ENCODE data around the gene HHAT. TPM values are rescaled to one million over a fixed set of nuclear protein-coding genes. Genes with fewer than 3 reads are reported as not detected.

Gene HHAT
- total and polyA plus RNA-seq, 2 of the 13 experiments (the other 11 are each of a cell fraction or from before 2014, with no cell fraction given), result 2.6 to 4.9 TPM

- no peaks in the 10 kb centered on the region for H3K9me3 ChIP-seq (ENCODE audit: low read length)
- no peaks in the 10 kb centered on the region for H3K4me1 ChIP-seq (ENCODE audit: insufficient read depth, low read length)
- no peaks in the 10 kb centered on the region for H3K36me3 ChIP-seq (replicated peaks in 1 of 2; ENCODE audit: control insufficient read depth in 1 of 2, insufficient read depth in 2 of 2, low read length in 2 of 2)
- FAIRE-seq (no peak), ATAC-seq (no peak), DNase-seq (ENCODE audit: low spot score) (no peak)
- intact Hi-C loops (cut with micrococcal nuclease; ENCODE audit: unreplicated experiment) (no loop called here), in situ Hi-C loops (cut with HindIII; ENCODE audit: extremely low pct_ligation_motif_present, low pct_unique_long_range_greater_than_20kb) (no loop called here)
- H3K9ac ChIP-seq (ENCODE audit: insufficient read depth, low read depth, low read length), result no peak overlapping the region
- no peaks in the 10 kb centered on the region for H3K79me2 ChIP-seq (ENCODE audit: insufficient read depth, low read length)
- no peak overlapping the region for H3K4me3 ChIP-seq (replicated peaks in 1 of 3; ENCODE audit: insufficient read depth in 1 of 3, low read depth in 2 of 3, low read length in 3 of 3)
- H4K20me1 ChIP-seq (ENCODE audit: insufficient read depth, low read length), result no peaks in the 10 kb centered on the region
- H3K27me3 ChIP-seq (ENCODE audit: control insufficient read depth in 1 of 2, insufficient read depth in 2 of 2, low read length in 2 of 2), result no peaks in the 10 kb centered on the region
- POLR2A ChIA-PET, result no interaction called here
- WGBS (ENCODE audit: low lambda C conversion rate), result 3% methylated on average over 4 of the region's 5 CpGs
- no peak for TF ChIP-seq BHLHE40 (IDR thresholded peaks at IDR 0.05; ENCODE audit: low read length)
- no peak for TF ChIP-seq ZBTB20 (CRISPR knock-in tag; IDR thresholded peaks at IDR 0.05; ENCODE audit: borderline replicate concordance, low read depth)
- TF ChIP-seq RAD51 (IDR thresholded peaks at IDR 0.05; ENCODE audit: borderline replicate concordance), result no peak
- no peak for TF ChIP-seq PLSCR1 (CRISPR knock-in tag; IDR thresholded peaks at IDR 0.05; ENCODE audit: borderline replicate concordance)
- TF ChIP-seq BRF2 (CRISPR knock-in tag; IDR thresholded peaks at IDR 0.05), result no peak
- TF ChIP-seq IKZF4 (CRISPR knock-in tag; IDR thresholded peaks at IDR 0.05; ENCODE audit: borderline replicate concordance, low read depth, not compliant biosample characterization), result no peak
- TF ChIP-seq ZFP37 (CRISPR knock-in tag; IDR thresholded peaks at IDR 0.05; ENCODE audit: borderline replicate concordance), result no peak
- H3K27ac ChIP-seq (ENCODE audit: extremely low read length, insufficient read depth, low read length), result no peak overlapping the region
- no peak overlapping the region for H2AFZ ChIP-seq (ENCODE audit: low read length)
- no TSS peak for BruUV-seq (replicated peaks)
- no peak overlapping the region for H3K4me2 ChIP-seq (ENCODE audit: low read depth, low read length)
- CTCF ChIA-PET (ENCODE audit: low intra/inter-chr PET ratio, low total read pairs), result no interaction called here
Measured at GRCh38 chr1:210698661-210699060, 370.0 kb downstream of the HHAT start.

- intact Hi-C loops (cut with micrococcal nuclease; ENCODE audit: unreplicated experiment) (no loop called here), in situ Hi-C loops (cut with HindIII; ENCODE audit: extremely low pct_ligation_motif_present, low pct_unique_long_range_greater_than_20kb) (loop anchor here (10.0 kb wide), 1 partner anchor 435 kb away; the partner anchor contains the start of gene KCNH1)
- TF ChIP-seq KLF15 (CRISPR knock-in tag; IDR thresholded peaks at IDR 0.05; ENCODE audit: borderline replicate concordance), result no peak
- no peak for TF ChIP-seq PAWR (CRISPR knock-in tag; IDR thresholded peaks at IDR 0.05; ENCODE audit: borderline replicate concordance)
- TF ChIP-seq ZNF629 (CRISPR knock-in tag; conservative IDR thresholded peaks at IDR 0.05), result no peak
- no peak for TF ChIP-seq GLI4 (CRISPR knock-in tag; IDR thresholded peaks at IDR 0.05; ENCODE audit: borderline replicate concordance)
- no peak for TF ChIP-seq ZNF572 (CRISPR knock-in tag; IDR thresholded peaks at IDR 0.05)
- no peak for TF ChIP-seq ZNF484 (CRISPR knock-in tag; IDR thresholded peaks at IDR 0.05; ENCODE audit: borderline replicate concordance, low read depth)
- Histone ChIP-seq H3K79me2 (ENCODE audit: insufficient read depth, low read length) (no peaks in the 10 kb centered on the region), H3K27me3 (ENCODE audit: control insufficient read depth in 1 of 2, insufficient read depth in 2 of 2, low read length in 2 of 2) (no peaks in the 10 kb centered on the region), H2AFZ (ENCODE audit: low read length) (no peak overlapping the region), H3K9ac (ENCODE audit: insufficient read depth, low read depth, low read length) (no peak overlapping the region), H4K20me1 (ENCODE audit: insufficient read depth, low read length) (no peaks in the 10 kb centered on the region), H3K4me2 (ENCODE audit: low read depth, low read length) (no peak overlapping the region), H3K36me3 (replicated peaks in 1 of 2; ENCODE audit: control insufficient read depth in 1 of 2, insufficient read depth in 2 of 2, low read length in 2 of 2) (no peaks in the 10 kb centered on the region), H3K4me3 (replicated peaks in 1 of 3; ENCODE audit: insufficient read depth in 1 of 3, low read depth in 2 of 3, low read length in 3 of 3) (no peak overlapping the region), H3K9me3 (ENCODE audit: low read length) (no peaks in the 10 kb centered on the region), H3K27ac (ENCODE audit: extremely low read length, insufficient read depth, low read length) (no peak overlapping the region), H3K4me1 (ENCODE audit: insufficient read depth, low read length) (no peaks in the 10 kb centered on the region)
- no peak for DNase-seq (ENCODE audit: low spot score)
- CTCF ChIA-PET (ENCODE audit: low intra/inter-chr PET ratio, low total read pairs), result no interaction called here
- no peak for ATAC-seq
- WGBS (ENCODE audit: low lambda C conversion rate), result 0% methylated on average over 1 of the region's 1 CpG
- BruUV-seq (replicated peaks), result no TSS peak
- no peak for FAIRE-seq
- POLR2A ChIA-PET, result no interaction called here
Measured at GRCh38 chr1:210700083-210700482, 371.4 kb downstream of the HHAT start.
